HG03108 (cell line): Measurements from ENCODE around the gene SLC25A28.
"Not testable (repeated sequence)": the region's sequence is repeated elsewhere in the genome, so short reads cannot be mapped to it uniquely, and the experiment has no call there.

Source experiments
- ATAC-seq: cut with Tn5 transposase; IDR thresholded peaks from one replicate; pipeline ENCODE4 v1.9.1; 2021; ENCODE audit warnings: moderate library complexity; ENCODE audit not compliant: unreplicated experiment

Gene SLC25A28

DNA sequence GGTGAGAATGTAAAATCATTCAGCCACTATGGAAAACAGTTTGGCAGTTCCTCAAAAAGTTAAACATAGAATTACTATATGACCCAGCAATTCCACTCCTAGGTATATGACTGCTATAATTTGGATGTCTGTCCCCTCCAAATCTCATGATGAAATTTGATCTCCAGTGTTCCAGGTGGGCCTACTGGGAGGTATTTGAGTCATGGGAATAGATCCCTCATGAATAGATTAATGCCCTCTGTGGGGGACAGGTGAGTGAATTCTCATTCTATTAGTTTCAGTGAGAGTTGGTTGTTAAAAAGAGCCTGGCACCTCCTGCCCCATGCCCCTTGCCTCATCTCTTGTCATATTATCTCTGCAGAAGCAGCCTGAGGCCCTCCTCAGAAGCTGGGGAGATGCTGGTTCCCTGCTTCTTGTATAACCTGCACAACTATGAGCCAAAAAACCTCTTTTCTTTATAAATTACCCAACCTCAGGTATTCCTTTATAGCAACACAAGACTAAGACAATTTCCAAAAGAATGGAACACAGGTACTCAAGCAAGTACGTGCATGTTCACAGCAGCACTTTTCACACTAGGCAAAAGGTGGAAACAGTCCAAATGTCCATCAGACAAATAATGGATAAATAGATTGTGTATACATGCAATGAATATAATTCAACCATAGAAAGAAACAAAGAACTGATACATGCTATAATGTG is 8.8 kb upstream of the SLC25A28 start:
- ATAC-seq = no peak

DNA sequence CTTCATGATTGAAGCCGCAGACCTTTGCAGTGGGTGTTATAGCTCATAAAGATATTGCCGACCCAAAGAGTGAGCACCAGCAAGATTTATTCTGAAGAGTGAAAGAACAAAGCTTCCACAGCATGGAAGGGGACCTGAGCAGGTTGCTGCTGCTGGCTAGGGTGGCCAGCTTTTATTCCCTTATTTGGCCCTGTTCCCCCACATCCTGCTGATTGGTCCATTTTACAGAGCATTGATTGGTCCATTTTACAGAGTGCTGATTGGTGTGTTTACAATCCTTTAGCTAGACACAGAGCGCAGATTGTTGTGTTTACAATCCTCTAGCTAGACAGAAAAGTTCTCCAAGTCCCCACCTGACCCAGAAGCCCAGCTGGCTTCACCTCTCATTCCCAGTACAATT is 4.9 kb upstream of the SLC25A28 start:
- not testable (repeated sequence) for ATAC-seq

DNA sequence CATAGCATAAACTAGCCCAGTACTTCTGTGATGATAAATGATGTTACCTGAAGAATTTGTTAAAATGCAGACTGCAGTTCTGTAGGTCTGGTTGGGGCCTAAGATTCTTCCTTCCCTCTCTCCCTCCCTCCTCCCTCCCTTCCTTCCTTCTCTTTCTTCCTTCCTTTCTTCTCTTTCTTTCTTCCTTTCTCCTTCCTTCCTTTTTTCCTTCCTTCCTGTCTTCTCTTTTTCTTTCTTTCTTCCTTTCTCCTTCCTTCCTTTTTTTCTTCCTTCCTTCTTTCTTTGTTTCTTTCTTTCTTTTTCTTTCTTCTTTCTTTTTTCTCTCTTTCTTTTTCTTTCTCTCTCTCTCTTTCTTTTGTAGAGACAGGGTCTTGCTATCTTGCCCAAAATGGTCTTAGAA is 3.7 kb upstream of the SLC25A28 start:
- ATAC-seq = no peak

DNA sequence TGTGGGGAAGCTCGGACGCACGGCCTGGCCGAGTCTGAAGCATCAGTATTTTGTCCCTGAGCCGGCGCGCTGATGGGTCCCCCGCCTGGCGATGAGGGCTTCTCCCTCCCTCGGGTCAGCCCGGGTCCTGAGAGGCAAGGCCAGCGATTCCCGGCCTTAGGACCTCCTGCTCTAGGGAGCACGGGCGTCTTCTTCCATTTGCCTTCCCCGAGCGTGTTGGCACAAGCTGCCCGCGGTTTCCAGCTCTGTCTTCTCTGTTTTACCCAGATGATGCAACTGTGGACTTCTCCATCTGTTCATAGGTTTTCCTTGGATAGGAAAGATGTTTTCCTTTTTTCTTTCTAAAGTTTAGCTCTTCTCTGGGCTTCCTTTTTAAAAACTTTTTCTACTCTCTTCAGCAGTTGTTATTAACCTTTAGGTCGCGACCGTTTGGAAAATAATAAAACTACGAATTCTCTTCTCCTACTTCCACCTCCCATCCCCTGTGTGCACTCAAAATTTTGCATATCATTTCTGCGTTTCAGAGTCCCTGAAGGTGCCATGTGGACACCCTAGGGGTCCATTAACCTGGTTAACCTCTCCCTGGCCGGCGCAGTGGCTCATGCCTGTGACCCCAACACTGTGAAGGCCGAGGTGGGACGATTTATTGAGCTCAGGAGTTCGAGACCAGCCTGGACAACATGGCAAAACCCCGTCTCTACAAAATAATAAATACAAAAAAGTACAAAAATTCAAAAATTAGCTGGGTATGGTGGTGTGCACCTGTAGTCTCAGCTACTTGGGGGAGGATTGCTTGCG is 1.4 kb upstream of the SLC25A28 start:
- no peak for ATAC-seq

DNA sequence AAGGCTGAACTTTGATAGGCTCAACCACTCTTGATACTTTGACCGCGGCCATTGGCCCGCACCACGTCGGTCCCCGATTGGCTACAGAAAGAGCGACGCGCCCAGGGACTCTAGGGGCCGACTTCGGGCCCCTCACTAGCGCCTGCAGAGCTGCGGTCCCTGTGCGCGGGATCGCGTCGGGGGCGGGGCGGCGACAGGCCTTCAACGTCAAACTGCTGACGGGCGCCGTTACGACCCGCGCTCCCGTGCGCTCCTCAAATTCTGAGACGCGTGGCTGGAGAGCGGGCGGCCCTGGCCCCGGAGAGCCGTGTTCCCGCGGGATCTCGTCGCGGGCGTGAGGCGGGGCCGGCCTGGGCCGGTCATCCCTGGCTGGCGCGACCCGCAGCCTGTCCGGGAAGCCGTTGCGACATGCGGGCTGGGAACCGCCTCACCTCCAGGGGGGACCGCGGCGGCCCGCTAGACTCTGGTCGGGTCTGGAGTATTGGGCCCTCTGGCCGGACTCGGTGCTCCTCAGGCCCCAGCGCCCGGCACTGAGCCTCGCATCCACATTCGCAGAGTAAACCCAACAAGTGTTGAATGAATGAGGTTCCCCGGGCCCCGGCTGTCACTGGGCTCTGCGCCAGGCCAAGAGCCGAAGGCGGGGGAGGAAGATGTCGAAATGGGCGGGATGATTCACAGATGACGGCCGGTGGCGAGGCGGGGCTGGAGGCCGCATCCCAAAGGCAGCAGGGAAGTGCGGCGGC is 643 bp upstream of the SLC25A28 start:
- peak; percentile 85 for ATAC-seq

DNA sequence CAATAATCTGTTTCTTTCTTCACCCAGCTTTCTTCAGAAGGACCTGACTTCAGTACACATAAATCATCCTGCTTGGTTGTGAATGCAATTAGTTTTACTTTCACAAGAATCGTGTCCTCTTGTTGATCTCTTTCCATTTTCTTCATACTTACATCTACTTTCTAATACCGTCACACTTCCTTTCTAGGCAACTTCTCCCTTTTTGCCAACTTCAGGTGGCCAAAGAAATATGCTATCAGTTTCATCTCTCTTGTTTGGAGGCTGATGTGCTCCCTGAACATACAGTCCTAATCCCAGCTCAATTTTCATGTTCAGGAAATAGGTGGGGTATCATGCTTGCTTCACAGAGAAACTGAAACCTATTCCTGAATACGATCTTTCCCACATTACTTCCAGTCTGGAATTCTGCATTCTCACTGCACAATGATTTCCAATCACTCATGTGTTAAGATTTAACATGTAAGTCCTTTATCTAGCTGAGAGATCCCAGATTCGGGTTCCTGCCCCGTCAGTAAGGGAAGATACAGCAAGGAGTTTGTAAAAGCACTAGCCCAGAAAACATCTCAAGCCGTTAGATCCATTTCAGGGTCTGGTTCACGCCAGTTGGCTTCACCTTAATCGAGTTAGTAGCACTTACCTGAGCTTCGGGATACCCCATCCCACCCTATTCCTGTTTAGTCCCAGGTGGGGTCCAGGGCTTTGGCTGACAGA is 994 bp downstream of the SLC25A28 start:
- no peak for ATAC-seq

DNA sequence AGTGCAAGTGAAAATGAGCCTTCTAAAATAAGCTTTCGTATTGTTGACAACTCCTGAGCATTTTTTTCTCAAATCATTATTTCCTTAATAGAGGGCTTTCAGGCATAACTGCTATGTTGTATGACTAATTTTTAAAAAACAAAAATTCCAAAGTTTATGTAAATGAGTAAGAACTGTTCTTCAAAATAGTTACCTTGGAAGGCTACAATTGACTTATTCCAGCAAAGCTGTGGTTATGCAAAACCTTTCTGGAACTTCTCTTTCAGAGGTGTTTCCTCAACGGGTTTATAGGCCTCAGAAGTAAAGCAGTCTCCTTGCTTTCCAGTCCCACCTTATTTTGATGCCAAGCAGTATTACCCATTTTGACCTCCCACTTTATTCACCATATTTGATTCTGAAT is 2.5 kb downstream of the SLC25A28 start:
- ATAC-seq = no peak

DNA sequence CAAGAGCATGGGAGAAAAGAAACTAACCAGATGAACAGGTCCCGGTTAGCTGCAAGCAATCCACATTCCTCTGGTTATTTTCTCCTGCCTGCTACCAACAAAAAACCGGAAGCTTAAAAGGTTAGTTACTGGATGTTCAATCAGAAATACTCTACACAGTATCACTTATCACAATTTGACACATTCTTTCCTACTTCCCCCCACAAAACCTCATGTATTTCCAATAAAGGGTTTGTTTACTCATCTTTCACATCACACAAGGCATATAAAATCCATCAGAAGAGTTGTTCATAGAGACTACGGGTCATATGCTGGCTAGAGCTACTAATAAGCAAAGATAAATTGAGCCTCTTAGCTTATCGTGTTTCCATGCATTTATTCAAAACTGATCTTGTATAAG is 4.8 kb downstream of the SLC25A28 start:
- no peak for ATAC-seq

DNA sequence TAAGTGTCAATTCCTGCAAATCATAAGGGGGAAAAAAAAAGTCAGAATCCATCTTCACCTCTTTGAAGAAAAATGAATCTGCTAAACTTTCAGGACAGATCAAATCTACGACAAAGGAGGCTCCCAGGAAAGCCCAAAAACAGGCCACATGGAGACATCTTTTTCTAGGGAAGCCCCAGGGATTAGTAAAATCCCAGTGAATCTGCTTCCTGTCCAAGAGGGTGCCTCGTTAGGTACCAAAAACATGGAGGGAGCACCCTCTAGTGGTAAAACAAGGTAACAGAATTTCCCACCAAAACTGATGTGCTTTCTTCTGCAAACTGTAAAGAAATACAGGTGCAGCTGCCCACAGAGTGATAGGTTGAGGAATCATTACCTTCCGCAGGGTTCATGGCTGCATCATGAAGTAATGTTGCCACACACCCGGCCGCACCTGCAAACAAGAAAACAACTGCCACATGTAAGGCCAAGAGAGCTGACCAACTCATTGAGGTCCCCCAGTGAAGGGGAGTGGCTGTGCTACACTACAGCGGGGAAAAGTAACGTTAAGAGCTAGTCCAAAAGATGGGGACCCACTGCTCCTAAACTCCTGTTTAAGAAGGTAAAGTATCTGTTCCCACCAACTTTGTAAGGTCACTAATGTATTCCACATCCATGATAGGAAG is 7.9 kb downstream of the SLC25A28 start:
- ATAC-seq = no peak

DNA sequence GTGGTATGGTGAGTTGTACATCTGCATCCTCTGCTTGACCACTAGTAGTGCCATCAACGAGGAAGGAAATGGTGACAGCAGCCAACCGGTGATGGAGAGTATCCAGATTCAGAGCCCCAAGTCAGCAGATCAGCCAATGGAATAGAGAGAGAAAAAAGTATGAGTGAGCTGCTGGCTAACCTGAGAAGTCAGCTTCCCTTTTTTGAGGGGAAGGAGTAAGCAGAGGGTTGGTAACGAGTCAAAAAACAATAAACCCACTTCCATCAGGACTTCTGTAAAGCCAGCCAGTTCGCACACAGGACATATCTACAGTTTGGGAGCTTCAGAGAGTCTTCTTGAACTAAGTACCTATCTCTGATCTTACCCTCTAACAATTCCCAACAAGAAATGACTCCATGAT is 8.9 kb downstream of the SLC25A28 start:
- ATAC-seq = no peak

DNA sequence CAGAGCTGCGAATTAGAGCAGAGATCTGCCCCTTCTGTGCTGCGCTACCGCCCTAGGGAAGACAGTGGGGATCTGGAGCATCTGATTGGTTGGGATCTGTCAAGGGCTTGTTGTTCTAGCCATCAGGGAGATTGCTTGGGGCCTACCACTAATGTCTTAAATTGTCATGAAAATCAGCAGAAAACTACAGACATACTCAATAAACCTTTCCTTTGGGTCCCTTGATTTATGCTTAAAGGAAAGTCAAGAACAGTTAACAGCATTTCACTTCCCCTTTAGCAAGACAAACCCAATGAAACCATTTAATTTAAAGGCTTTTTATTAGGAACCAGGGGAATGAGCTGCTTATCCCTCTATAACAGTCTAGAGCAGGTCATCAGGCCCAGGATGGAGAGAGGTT is 10.0 kb downstream of the SLC25A28 start:
- no peak for ATAC-seq

DNA sequence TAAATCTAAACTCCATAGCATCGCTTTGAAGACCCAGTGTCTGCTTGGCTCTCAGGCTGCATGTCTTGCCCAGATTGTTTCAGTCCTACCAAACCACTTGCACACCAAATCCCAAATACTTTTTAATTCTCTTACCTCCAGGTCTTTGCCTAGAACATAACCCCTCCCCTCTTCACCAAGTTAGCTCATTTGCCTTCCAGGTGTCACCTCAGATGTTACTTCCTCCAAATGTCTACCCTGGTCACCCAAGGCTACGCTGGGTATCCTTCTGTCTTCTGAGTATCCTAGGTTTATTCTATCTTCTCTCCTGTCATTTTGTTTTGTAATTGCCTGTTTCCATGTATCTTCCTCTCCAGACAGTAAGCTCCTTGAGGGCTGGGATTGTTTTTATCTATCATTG is 11.1 kb downstream of the SLC25A28 start:
- ATAC-seq = no peak

DNA sequence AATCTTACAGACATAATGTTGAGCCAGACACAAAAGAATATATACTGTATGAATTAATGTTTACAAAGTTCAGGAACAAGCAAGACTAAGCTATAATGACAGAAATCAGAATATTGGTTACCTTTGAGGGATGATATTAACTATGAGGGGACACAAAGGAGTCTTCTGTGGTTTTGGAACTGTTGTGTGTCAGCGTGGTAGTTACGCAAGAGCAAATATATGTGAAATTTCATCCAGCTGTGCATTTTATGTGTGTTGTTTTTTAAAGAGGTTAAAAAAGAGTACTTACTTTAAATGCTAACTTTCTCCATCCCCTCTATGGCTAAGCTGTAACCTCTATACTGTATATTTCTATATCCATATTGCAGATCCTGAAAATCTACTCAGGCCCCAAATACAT is 14.9 kb downstream of the SLC25A28 start:
- ATAC-seq = no peak

DNA sequence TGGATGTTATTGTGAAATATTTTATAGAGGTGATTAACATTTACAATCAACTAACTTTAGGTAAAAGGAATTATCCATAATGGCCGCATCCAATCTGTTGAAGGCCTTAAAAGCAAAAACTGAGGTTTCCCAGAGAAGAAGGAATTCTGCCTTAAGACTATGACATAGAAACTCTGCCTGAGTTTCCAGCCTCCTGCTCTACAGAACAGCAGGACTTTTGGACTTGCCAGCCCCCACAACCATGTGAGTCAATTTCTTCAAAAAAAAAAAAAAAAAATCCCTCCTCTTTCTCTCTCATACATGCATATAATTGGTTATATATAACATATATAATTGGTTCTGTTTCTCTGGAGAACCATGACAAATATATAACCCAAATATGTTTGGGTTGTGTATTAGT is 15.4 kb downstream of the SLC25A28 start:
- no peak for ATAC-seq

DNA sequence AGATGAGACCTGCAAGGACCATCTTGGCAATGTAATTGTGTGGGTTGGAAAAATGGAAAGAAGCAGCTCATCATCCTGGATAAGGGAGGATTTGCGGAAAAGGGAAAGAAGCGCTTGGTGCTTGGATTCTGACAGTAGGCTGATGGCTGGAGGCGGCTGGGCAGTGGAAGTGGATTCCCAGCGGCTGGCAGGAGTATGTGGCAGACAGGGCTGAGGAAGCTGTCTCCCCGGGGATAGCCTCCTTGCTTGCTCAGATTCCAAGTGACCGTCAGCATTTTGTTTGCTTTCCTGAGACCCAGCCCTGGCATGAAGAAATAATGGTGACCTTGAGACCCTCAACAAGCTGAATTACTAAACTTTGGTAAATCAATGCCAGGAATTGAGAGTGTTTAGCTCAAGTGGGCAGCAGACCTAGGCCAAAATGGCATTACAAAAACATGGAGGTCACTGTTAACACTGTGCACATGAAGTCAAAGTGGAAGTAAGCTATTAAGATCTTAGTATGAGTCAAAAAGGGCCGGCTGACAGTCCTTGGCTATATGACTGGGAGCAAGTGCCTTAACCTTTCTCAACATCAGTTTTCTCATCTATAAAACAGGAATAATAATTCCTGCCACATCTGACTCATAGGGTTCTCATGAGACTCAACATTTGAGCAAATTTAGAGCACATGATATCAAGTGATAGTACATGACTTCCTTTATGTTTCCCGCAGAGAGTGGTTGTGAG is 21.3 kb downstream of the SLC25A28 start:
- no peak for ATAC-seq

DNA sequence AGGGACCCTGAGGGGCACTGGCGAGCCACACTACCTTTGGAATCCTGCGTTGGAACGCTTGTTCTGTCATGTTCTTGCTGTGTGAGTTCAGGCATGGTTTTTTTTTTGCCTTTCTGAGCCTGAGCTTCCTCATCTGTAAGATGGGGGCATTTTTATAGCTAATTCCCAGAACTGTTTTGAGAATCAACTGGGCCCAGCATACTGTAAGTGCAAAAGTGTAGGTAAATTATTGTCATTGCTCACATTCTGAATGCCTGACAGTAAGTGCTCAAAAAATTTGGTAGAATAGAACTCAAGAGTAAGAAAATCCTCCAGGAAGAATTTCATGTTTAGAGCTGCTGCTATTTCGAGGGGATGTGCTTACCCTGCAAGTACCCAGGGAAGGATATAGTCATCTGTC is 22.2 kb downstream of the SLC25A28 start:
- no peak for ATAC-seq

DNA sequence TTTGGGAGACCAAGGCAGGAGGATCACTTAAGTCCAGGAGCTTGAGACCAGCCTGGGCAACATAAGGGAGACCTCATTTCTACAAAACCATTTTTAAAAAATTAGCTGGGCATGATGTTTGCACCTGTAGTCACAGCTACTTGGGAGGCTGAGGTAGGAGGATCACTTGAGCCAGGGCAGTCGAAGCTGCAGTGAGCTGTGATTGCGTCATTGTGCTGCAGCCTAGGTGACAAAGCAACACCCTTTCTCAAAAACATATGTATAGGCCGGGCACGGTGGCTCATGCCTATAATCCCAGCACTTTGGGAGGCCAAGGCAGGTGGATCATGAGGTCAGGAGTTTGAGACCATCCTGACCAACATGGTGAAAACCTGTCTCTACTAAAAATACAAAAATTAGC is 23.5 kb downstream of the SLC25A28 start:
- not testable (repeated sequence) for ATAC-seq

DNA sequence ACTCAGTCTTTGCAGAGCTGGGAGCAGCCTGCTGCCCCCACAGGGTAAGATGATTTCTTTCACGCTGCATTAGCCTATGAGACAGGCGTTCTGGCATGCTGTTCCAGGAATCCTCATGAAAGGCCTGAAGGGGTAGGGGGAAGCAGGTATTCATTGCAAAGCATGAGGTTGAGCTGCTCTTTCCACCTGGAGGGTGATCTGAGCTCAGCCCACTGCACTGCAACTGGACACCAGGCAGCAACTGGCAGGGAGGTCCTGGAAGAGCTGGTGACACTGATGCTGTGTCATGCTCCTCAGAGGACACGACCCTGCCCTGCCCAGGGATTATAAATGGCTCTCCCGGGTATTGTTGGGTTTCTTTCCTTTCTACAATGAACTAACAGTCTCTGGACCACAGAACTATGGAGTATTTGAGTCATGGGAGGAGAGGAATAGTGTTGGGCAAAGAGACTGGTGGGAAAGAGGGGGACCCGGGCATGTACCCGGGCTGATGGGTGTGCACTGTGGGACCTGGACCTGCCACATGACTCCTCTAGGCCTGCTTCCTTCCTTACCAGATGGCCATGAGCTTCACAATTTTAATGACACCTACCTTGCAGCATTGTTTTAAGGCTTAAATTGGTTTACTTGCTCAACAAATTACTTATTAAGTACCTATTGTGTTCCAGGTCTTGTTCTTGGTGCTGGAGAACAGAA is 24.3 kb downstream of the SLC25A28 start:
- no peak for ATAC-seq

DNA sequence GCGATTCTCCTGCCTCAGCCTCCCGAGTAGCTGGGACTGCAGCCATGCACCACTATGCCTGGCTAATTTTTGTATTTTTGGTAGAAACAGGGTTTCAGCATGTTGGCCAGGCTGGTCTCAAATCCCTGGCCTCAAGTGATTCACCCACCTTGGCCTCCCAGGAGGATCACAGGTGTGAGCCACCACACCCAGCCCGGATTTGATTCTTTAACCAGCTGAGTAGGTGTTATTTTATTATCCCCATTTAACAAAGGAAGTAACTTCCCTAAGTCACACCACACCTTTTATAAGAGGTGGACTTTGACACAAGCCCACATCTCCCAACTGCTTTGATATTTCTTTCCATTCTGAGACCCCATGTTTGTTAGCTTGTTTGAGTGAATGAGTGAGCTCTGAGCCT is 25.0 kb downstream of the SLC25A28 start:
- no peak for ATAC-seq
